NB4 (cell line): ENCODE measurements around the gene CYP24A1.

Source experiments
- POLR2A ChIP-seq: IDR thresholded peaks from 2 replicates; pipeline ENCODE4 v1.6.1; 2011; ENCODE audit warnings: mild to moderate bottlenecking; ENCODE audit not compliant: insufficient read length; ENCODE audit errors: extremely low read depth
- TF ChIP-seq, protein P1 (sequence below): IDR thresholded peaks from one replicate; pipeline ENCODE4 v1.5.1; 2012; ENCODE audit warnings: low read depth, low read length
- TF ChIP-seq, protein P2 (sequence below): IDR thresholded peaks from 2 replicates; pipeline ENCODE4 v1.6.1; 2011; ENCODE audit warnings: low read depth, low read length

DNA sequence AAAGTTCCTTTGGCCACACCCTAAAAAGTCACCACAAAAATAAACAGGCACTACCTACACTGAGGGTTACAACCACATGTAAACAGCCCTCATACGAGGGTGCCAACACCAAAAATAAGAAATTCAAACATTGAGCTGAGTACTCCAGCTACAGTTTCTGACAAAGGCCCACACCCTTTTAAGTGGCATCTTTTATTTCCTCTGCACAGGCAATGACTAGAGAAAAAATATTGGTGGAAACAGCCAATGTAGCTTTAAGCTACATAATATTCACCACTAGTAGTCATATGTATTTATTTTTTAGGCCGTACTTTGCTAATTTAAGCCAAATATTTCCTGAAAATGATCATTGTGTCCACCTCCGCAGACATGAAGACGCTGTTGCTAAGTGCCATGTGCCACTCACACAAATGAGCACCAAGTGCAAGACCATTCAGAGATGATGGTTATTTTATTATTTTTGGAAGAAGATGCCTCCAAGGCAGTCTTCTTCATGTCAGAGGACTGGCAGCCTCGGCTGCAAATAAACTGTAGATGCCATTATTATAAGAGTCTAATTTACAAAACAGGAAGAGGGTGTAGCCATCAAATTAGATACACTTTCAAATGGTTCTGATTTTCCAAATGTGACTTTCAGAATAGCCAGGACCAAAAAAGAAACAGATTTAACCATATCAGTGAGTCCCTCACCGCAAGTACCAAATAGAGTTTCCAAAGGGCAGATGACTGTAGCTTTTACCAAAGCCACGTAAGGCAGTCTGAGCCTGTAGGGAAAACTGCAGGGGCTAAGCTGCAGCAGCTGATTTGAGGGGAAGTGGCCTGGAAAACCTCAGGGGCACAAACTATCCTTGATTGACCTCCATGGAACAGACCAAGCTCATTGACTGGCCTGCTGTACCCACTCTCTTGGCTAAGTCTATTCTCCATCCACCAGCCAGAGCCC is 13.4 kb downstream of the CYP24A1 start:
- TF ChIP-seq, protein P1, sequence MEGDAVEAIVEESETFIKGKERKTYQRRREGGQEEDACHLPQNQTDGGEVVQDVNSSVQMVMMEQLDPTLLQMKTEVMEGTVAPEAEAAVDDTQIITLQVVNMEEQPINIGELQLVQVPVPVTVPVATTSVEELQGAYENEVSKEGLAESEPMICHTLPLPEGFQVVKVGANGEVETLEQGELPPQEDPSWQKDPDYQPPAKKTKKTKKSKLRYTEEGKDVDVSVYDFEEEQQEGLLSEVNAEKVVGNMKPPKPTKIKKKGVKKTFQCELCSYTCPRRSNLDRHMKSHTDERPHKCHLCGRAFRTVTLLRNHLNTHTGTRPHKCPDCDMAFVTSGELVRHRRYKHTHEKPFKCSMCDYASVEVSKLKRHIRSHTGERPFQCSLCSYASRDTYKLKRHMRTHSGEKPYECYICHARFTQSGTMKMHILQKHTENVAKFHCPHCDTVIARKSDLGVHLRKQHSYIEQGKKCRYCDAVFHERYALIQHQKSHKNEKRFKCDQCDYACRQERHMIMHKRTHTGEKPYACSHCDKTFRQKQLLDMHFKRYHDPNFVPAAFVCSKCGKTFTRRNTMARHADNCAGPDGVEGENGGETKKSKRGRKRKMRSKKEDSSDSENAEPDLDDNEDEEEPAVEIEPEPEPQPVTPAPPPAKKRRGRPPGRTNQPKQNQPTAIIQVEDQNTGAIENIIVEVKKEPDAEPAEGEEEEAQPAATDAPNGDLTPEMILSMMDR, result no peak
- no peak for TF ChIP-seq POLR2A
- TF ChIP-seq, protein P2, sequence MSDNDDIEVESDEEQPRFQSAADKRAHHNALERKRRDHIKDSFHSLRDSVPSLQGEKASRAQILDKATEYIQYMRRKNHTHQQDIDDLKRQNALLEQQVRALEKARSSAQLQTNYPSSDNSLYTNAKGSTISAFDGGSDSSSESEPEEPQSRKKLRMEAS, result no peak
